Cardiac fibroblast (primary cell): Measurements from ENCODE around the gene GATC.

Experiments used
- DNase-seq, 2 donors: peaks; one replicate each; pipeline versions ENCODE4 v3.0.0 to v3.0.0-alpha.2; 2010; ENCODE audit warnings: low read depth in 2 of 2
- H3K4me3 ChIP-seq, 2 donors: replicated peaks in 1 of 2; 1 replicate in 1 of 2; 2 replicates in 1 of 2; pipeline ENCODE4 v1.5.1; 2011; ENCODE audit warnings: low read depth in 2 of 2, low read length in 2 of 2, mild to moderate bottlenecking in 2 of 2, moderate library complexity in 1 of 2
- CTCF ChIP-seq: IDR thresholded peaks from one replicate; pipeline ENCODE4 v1.5.1; 2011; ENCODE audit warnings: low read depth, mild to moderate bottlenecking, low read length, inconsistent platforms

Gene GATC

GRCh38 chr12:120406069-120406468 is 40.2 kb upstream of the GATC start:
- H3K4me3 ChIP-seq = no peak overlapping the region
- no peak for DNase-seq
- TF ChIP-seq CTCF = no peak

- H3K4me3 ChIP-seq = no peak overlapping the region
- no peak for TF ChIP-seq CTCF
- no peak for DNase-seq
These were observed 39.7 kb upstream of the GATC start for GRCh38 chr12:120406553-120406952.

GRCh38 chr12:120408771-120409170 is 37.5 kb upstream of the GATC start:
- TF ChIP-seq CTCF = no peak
- no peak for DNase-seq
- no peak overlapping the region for H3K4me3 ChIP-seq

GRCh38 chr12:120412421-120412820 is 33.8 kb upstream of the GATC start:
- no peak for TF ChIP-seq CTCF
- no peak overlapping the region for H3K4me3 ChIP-seq
- peak in 1 of 2 donors; percentile 18 for DNase-seq

GRCh38 chr12:120413901-120414695 is 32.1 kb upstream of the GATC start:
- no peak overlapping the region for H3K4me3 ChIP-seq
- no peak for DNase-seq
- TF ChIP-seq CTCF = no peak

- no peak overlapping the region for H3K4me3 ChIP-seq
- TF ChIP-seq CTCF = no peak
These were observed 29.6 kb upstream of the GATC start for GRCh38 chr12:120416490-120417216.

More at GRCh38 chr12:120416490-120417216, 29.6 kb upstream of the GATC start:
- no peak for DNase-seq
